ENCODE results near the gene SP8. TPM values are rescaled to one million over a fixed set of nuclear protein-coding genes. Genes with fewer than 3 reads are reported as not detected.

SP8 gene
- polyA plus RNA-seq, 1 donor (not counting 4 experiments of a cell fraction or from before 2014, with no cell fraction given) = 0.17 TPM

- Histone ChIP-seq H2AFZ (ENCODE audit: control insufficient read depth, low read length) (no peak overlapping the region), H3K9me3 (ENCODE audit: control insufficient read depth, low read depth, low read length) (no peaks in the 10 kb centered on the region), H3K4me1 (ENCODE audit: control insufficient read depth, extremely low read depth, insufficient read depth, low read length) (no peaks in the 10 kb centered on the region), H3K36me3 (ENCODE audit: control insufficient read depth in 2 of 2, extremely low read depth in 1 of 2, insufficient read depth in 2 of 2, low read length in 2 of 2) (no peaks in the 10 kb centered on the region), H3K27me3 (ENCODE audit: control insufficient read depth, extremely low read depth, insufficient read depth, low read length) (no peaks in the 10 kb centered on the region), H3K27ac (ENCODE audit: control insufficient read depth, insufficient read depth, low read length) (no peak overlapping the region), H3K9ac (ENCODE audit: control insufficient read depth, extremely low read depth, insufficient read depth, low read length) (no peak overlapping the region), H3K4me2 (ENCODE audit: control insufficient read depth, extremely low read depth, insufficient read depth, low read depth, low read length) (no peak overlapping the region), H3K9me1 (ENCODE audit: control insufficient read depth, extremely low read depth, insufficient read depth, low read length) (no peaks in the 10 kb centered on the region), H3K4me3 (ENCODE audit: control insufficient read depth in 2 of 3, extremely low read depth in 1 of 3, insufficient read depth in 2 of 3, low read depth in 1 of 3, low read length in 3 of 3) (no peak overlapping the region), H3K79me2 (ENCODE audit: control insufficient read depth, insufficient read depth, low read length) (no peaks in the 10 kb centered on the region), H4K20me1 (ENCODE audit: control insufficient read depth, extremely low read depth, insufficient read depth, low read length) (no peaks in the 10 kb centered on the region)
- DNase-seq (ENCODE audit: low read depth, low spot score) (no peak), FAIRE-seq (no peak)
- TF ChIP-seq CTCF (optimal IDR thresholded peaks at IDR 0.05 in 1 of 3, IDR thresholded peaks at IDR 0.05 in 1 of 3, conservative IDR thresholded peaks at IDR 0.05 in 1 of 3; ENCODE audit: extremely low read depth in 1 of 3, insufficient read depth in 2 of 3, low read length in 3 of 3) (no peak), EZH2 (IDR thresholded peaks at IDR 0.05; ENCODE audit: low read length) (no peak)
- dilution Hi-C loops (cut with MboI; ENCODE audit: extremely low pct_ligation_motif_present, low sequenced_read_pairs) = no loop called here
These were observed 32.7 kb downstream of the SP8 start for GRCh38 chr7:20754001-20754400.

GRCh38 chr7:20749906-20750305 lies 36.8 kb downstream of the SP8 start:
- no peaks in the 10 kb centered on the region for H3K4me1 ChIP-seq (ENCODE audit: control insufficient read depth, extremely low read depth, insufficient read depth, low read length)
- H3K9ac ChIP-seq (ENCODE audit: control insufficient read depth, extremely low read depth, insufficient read depth, low read length) = no peak overlapping the region
- no peaks in the 10 kb centered on the region for H3K27me3 ChIP-seq (ENCODE audit: control insufficient read depth, extremely low read depth, insufficient read depth, low read length)
- no peaks in the 10 kb centered on the region for H3K9me1 ChIP-seq (ENCODE audit: control insufficient read depth, extremely low read depth, insufficient read depth, low read length)
- DNase-seq (ENCODE audit: low read depth, low spot score) (no peak), FAIRE-seq (no peak)
- H3K36me3 ChIP-seq (ENCODE audit: control insufficient read depth in 2 of 2, extremely low read depth in 1 of 2, insufficient read depth in 2 of 2, low read length in 2 of 2) = no peaks in the 10 kb centered on the region
- no peak overlapping the region for H2AFZ ChIP-seq (ENCODE audit: control insufficient read depth, low read length)
- no peak overlapping the region for H3K4me3 ChIP-seq (ENCODE audit: control insufficient read depth in 2 of 3, extremely low read depth in 1 of 3, insufficient read depth in 2 of 3, low read depth in 1 of 3, low read length in 3 of 3)
- H3K4me2 ChIP-seq (ENCODE audit: control insufficient read depth, extremely low read depth, insufficient read depth, low read depth, low read length) = no peak overlapping the region
- dilution Hi-C loops (cut with MboI; ENCODE audit: extremely low pct_ligation_motif_present, low sequenced_read_pairs) = no loop called here
- no peaks in the 10 kb centered on the region for H3K9me3 ChIP-seq (ENCODE audit: control insufficient read depth, low read depth, low read length)
- no peak overlapping the region for H3K27ac ChIP-seq (ENCODE audit: control insufficient read depth, insufficient read depth, low read length)
- no peaks in the 10 kb centered on the region for H4K20me1 ChIP-seq (ENCODE audit: control insufficient read depth, extremely low read depth, insufficient read depth, low read length)
- H3K79me2 ChIP-seq (ENCODE audit: control insufficient read depth, insufficient read depth, low read length) = no peaks in the 10 kb centered on the region
- no peak for TF ChIP-seq EZH2 (IDR thresholded peaks at IDR 0.05; ENCODE audit: low read length)
- TF ChIP-seq CTCF (optimal IDR thresholded peaks at IDR 0.05 in 1 of 3, IDR thresholded peaks at IDR 0.05 in 1 of 3, conservative IDR thresholded peaks at IDR 0.05 in 1 of 3; ENCODE audit: extremely low read depth in 1 of 3, insufficient read depth in 2 of 3, low read length in 3 of 3) = no peak
